OCI-LY7 (cell line): ENCODE measurements around the gene PBX1. TPM values are rescaled to one million over a fixed set of nuclear protein-coding genes. Genes with fewer than 3 reads are reported as not detected.

Experiments used
- BruUV-seq: library from RNA; stranded (reverse); fragments of 400-500 nt; replicated peaks from 2 replicates; lab custom pipeline; 2021; lab: Mats Ljungman, UMichigan
- CTCF ChIA-PET: fragments of 300-600 bp; sonication (Branson Sonifier 250); formaldehyde crosslinking; loops from one replicate; lab custom pipeline; 2022; ENCODE audit warnings: antibody characterized with exemption; ENCODE audit not compliant: unreplicated experiment; lab: Charles Lee
- POLR2A ChIA-PET: fragments of 300-600 bp; sonication (Branson Sonifier 250); formaldehyde crosslinking; loops from one replicate; lab custom pipeline; 2022; ENCODE audit warnings: antibody characterized with exemption; lab: Charles Lee
- DNase-seq: peaks from one replicate; pipeline ENCODE4 v3.0.0-alpha.2; 2015; ENCODE audit warnings: low spot score
- H2AFZ ChIP-seq: fragments of 200-600 bp; sonication (generic), shearing (Covaris generic); 2 replicates; pipeline ENCODE4 v1.6.1; 2014; ENCODE audit warnings: mild to moderate bottlenecking, antibody characterized with exemption, low read length, moderate library complexity
- H3K27ac ChIP-seq: fragments of 200-600 bp; sonication (generic); 2 replicates; pipeline ENCODE4 v1.5.1; 2014; ENCODE audit warnings: mixed run types, low read depth, mild to moderate bottlenecking, moderate library complexity, low read length, inconsistent platforms; ENCODE audit not compliant: poor library complexity, severe bottlenecking
- H3K36me3 ChIP-seq: fragments of 200-600 bp; sonication (generic); 2 replicates; pipeline ENCODE4 v1.6.1; 2014; ENCODE audit warnings: mild to moderate bottlenecking, antibody characterized with exemption, low read length, moderate library complexity, mixed read lengths; ENCODE audit not compliant: insufficient read depth
- H3K4me1 ChIP-seq: fragments of 200-600 bp; sonication (generic); 2 replicates; pipeline ENCODE4 v1.5.1; 2014; ENCODE audit warnings: mild to moderate bottlenecking, low read length; ENCODE audit not compliant: insufficient read depth, poor library complexity, severe bottlenecking
- H3K4me2 ChIP-seq: fragments of 200-600 bp; sonication (generic); 2 replicates; pipeline ENCODE4 v1.6.1; 2014; ENCODE audit warnings: mild to moderate bottlenecking, low read length
- H3K4me3 ChIP-seq: fragments of 200-600 bp; sonication (generic); 2 replicates; pipeline ENCODE4 v1.5.1; 2014; ENCODE audit warnings: mild to moderate bottlenecking, low read depth, low read length; ENCODE audit not compliant: poor library complexity, severe bottlenecking
- H3K79me2 ChIP-seq: fragments of 200-600 bp; sonication (generic); 2 replicates; pipeline ENCODE4 v1.6.1; 2016; ENCODE audit warnings: low read depth, mild to moderate bottlenecking, low read length, moderate library complexity, mixed read lengths; ENCODE audit not compliant: insufficient read depth
- H3K9me2 ChIP-seq: fragments of 200-600 bp; sonication (generic); 2 replicates; pipeline ENCODE4 v1.6.1; 2016; ENCODE audit warnings: mild to moderate bottlenecking, low read length, mixed read lengths; ENCODE audit not compliant: insufficient read depth
- H3K9me3 ChIP-seq: fragments of 200-600 bp; sonication (generic); 2 replicates; pipeline ENCODE4 v1.6.1; 2014; ENCODE audit warnings: mild to moderate bottlenecking, mixed run types, low read length, mixed read lengths
- H4K20me1 ChIP-seq: fragments of 200-600 bp; sonication (generic); 2 replicates; pipeline ENCODE4 v1.6.1; 2014; ENCODE audit warnings: mild to moderate bottlenecking, antibody characterized with exemption, low read length, moderate library complexity, mixed read lengths; ENCODE audit not compliant: insufficient read depth
- CTCF ChIP-seq: fragments of 200-600 bp; sonication (generic); conservative IDR thresholded peaks from 2 replicates; pipeline ENCODE4 v1.5.1; 2014; ENCODE audit warnings: mild to moderate bottlenecking, antibody characterized with exemption, low read length, moderate library complexity, mixed read lengths
- EZH2phosphoT487 ChIP-seq: fragments of 200-600 bp; sonication (generic); IDR thresholded peaks from 2 replicates; pipeline ENCODE4 v1.6.1; 2018; ENCODE audit warnings: low read depth, borderline replicate concordance, mild to moderate bottlenecking, mixed run types, antibody characterized with exemption, low read length, moderate library complexity, mixed read lengths
- intact Hi-C: fragments of 100-400 bp; cut with micrococcal nuclease; formaldehyde crosslinking; loops from one replicate; pipeline ENCODE4 v1.10.0; 2022; ENCODE audit not compliant: unreplicated experiment
- total RNA-seq, 2 experiments: library from RNA; depleted of rRNA in 1 of 2; stranded (reverse); fragments of >200 nt in 1 of 2; shearing (Covaris generic) in 1 of 2; gene quantifications; 2 replicates each; pipeline ENCODE4 v1.2.3, GENCODE V29; 2014 to 2022

Gene PBX1
- total RNA-seq, 2 experiments from 2014 or later, result not detected

GRCh38 chr1:164605254-164606091 is 46.5 kb downstream of the PBX1 start:
- no peak for TF ChIP-seq CTCF
- TF ChIP-seq EZH2phosphoT487, result no peak
- Histone ChIP-seq H4K20me1 (no peaks in the 10 kb centered on the region), H3K27ac (no peak overlapping the region), H3K36me3 (no peaks in the 10 kb centered on the region), H3K79me2 (no peaks in the 10 kb centered on the region), H3K4me3 (no peak overlapping the region), H3K9me3 (no peaks in the 10 kb centered on the region), H2AFZ (no peak overlapping the region), H3K9me2 (no peaks in the 10 kb centered on the region), H3K4me2 (no peak overlapping the region), H3K4me1 (no peaks in the 10 kb centered on the region)
- no TSS peak for BruUV-seq
- intact Hi-C loops, result no loop called here
- DNase-seq, result no peak
- ChIA-PET CTCF (no interaction called here), POLR2A (no interaction called here)

GRCh38 chr1:164607351-164607750 is 48.4 kb downstream of the PBX1 start:
- no peak overlapping the region for H2AFZ ChIP-seq

More at GRCh38 chr1:164607351-164607750, 48.4 kb downstream of the PBX1 start:
- H3K79me2 ChIP-seq, result no peaks in the 10 kb centered on the region
- no TSS peak for BruUV-seq
- no peaks in the 10 kb centered on the region for H3K36me3 ChIP-seq
- H3K9me2 ChIP-seq, result no peaks in the 10 kb centered on the region
- no peak overlapping the region for H3K27ac ChIP-seq
- no peaks in the 10 kb centered on the region for H3K4me1 ChIP-seq
- intact Hi-C loops, result no loop called here
- no peak overlapping the region for H3K4me3 ChIP-seq
- TF ChIP-seq CTCF, result no peak
- no peak for TF ChIP-seq EZH2phosphoT487
- ChIA-PET CTCF (no interaction called here), POLR2A (interaction anchor here (0.7 kb wide), 1 partner anchor 36 kb away, joined by 3 read pairs; no protein-coding TSS in a partner anchor)
- no peaks in the 10 kb centered on the region for H4K20me1 ChIP-seq
- H3K4me2 ChIP-seq, result no peak overlapping the region
- no peaks in the 10 kb centered on the region for H3K9me3 ChIP-seq
- DNase-seq, result no peak
